EL (cell line): ENCODE measurements around the gene PVALB.

Source experiments
- DNase-seq: peaks from one replicate; pipeline ENCODE4 v3.0.0-alpha.2; 2016

Gene PVALB, protein sequence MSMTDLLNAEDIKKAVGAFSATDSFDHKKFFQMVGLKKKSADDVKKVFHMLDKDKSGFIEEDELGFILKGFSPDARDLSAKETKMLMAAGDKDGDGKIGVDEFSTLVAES

DNA sequence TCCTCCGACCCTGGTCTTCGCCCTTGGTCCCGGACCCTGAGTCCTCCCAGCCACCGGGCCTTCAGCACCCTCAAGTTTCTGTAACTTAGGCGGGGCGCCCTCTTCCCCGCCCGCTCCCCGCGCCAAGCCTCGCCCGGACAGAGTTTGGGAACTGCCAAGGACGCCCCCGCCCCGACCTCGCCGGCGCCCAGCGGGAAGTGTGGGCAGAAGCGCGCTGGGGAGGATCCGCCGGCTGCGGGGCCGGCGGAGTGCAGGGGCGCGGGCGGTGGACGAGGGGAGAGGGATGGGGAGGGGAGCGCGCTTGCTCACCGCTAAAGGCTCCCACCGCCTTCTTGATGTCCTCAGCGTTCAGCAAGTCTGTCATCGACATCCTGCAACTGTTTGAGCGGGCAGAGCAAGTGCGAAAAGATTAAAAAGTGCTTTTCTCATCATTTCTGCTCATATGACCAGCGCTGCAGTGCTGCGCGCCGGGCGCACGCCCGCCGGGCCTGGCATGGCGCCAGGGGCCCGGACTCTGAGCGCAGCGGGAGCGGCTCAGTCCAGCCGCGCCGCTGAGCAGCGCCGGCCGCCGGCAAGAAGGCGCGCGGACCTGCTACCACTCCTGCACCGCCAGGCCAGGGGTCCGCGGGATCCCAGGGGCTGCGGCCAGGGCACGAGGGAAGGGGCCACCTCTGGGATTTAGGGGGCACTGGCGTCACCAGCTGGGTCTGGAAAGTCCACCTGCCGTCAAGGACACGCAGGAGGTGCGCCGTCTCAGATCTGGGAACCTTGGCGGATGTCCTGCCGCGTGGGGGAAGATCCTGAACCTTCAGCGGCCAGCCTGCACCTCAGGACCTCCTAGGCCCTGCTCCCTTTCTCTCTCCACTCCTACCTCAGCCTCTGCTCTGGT lies at the start of gene PVALB:
PVALB (minus strand) TSS at position 400 of the 889 bp plus-strand sequence; CDS start at position 370, 30 bp downstream.
- peak; percentile 30 for DNase-seq

GRCh38 chr22:36865346-36865745 lies 48.5 kb upstream of the PVALB start:
- peak; percentile 12 for DNase-seq

DNA sequence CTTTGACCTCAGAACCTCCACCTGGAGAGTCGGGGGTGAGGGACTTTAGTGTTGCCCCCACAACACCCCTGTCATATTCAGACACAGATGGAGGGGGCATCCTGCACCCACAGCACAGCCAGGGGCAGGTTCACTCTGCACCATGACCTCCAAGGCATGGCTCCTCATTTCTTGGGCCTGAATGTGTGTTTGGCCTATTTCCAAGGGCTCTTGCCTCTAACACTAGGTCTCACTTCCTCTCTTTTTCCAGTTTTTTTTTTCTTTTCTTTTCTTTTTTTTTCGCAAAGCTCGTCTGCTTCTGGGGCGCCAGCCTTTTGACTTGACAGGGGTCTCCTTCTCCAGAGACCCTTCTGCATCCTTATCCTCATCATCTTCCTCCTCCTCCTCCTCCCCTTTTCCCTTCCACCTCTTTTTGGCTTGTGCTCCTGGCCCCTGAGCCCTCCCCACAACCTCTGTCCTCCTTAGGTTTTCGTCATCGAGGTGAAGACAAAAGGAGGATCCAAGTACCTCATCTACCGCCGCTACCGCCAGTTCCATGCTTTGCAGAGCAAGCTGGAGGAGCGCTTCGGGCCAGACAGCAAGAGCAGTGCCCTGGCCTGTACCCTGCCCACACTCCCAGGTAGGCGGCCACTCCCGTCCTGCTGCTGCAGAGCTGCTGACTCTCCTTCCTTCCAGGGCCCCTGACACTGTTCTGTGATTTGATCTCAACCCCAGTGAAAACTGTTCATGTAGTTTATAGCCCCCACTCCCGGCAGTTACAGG lies 47.8 kb upstream of the PVALB start:
- DNase-seq, result no peak

DNA sequence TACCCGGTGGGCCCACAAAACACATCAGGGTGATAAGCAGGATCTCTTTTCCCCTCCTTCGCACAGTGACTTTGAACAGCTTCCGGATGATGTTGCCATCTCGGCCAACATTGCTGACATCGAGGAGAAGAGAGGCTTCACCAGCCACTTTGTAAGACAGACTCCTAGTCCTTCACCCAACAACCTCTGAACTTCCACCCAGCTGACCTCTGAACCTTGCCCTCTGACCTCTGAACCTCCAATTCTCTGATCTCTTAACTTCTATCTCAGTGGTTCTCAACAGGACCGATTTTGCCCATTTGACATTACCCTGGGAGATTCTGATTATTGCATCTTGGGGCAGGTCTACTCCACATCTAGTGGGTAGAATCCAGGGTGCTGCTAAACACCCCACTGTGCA lies 47.1 kb upstream of the PVALB start:
- no peak for DNase-seq

GRCh38 chr22:36863281-36863680 lies 46.4 kb upstream of the PVALB start:
- no peak for DNase-seq

- no peak for DNase-seq
These were observed 45.7 kb upstream of the PVALB start for GRCh38 chr22:36862251-36863242.

- DNase-seq, result no peak
These were observed 44.2 kb upstream of the PVALB start, which contains the start of gene NCF4 for GRCh38 chr22:36860821-36861659. TSS of gene NCF4 (plus strand) at chr22:36861006. CDS start at chr22:36861172, 166 bp downstream.

GRCh38 chr22:36860438-36860820 lies 43.6 kb upstream of the PVALB start:
- DNase-seq, result no peak

- no peak for DNase-seq
These were observed 43.2 kb upstream of the PVALB start for GRCh38 chr22:36860017-36860416.

DNA sequence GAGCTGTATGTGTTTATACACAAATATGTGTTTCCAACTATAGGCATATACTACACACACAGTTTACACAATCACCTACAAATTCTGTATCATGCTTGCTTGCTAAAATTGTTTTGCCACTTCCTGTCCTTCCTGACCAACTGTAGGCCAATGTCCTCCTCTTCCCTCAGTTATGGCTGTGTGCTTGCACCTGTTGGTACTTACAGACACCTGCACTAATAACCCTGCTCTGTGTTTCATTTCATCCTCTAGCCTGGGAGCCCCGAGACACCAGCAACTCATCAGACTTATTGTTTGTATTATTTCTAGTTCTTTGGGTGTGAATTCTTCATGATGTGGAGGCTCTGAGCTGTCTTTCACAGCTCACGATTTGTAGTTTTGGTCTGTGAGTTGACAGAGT lies 42.1 kb upstream of the PVALB start:
- no peak for DNase-seq

DNA sequence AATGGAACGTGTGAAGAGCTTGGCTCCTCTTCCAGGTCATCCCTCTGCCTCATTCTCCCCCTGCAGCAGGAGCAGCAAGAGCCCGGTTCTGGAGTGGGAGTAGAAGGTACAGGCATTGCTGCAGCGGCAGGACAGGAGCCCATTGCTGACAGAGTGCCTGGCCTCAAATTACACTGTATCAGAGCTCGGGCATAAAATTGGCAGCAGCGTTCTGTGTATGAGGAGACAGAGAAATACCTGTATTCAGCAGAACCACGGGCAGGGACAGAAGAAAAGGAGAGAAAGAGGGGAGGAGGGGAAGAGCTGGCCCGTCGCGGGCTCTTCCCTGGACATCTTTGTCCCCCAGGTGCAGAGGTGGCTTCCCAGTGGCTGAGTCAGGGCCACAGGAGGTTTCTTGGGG lies 41.3 kb upstream of the PVALB start:
- DNase-seq, result no peak

- DNase-seq, result no peak
These were observed 39.9 kb upstream of the PVALB start for GRCh38 chr22:36856792-36857135.

GRCh38 chr22:36856121-36856791 lies 39.4 kb upstream of the PVALB start:
- DNase-seq, result peak; percentile 81

DNA sequence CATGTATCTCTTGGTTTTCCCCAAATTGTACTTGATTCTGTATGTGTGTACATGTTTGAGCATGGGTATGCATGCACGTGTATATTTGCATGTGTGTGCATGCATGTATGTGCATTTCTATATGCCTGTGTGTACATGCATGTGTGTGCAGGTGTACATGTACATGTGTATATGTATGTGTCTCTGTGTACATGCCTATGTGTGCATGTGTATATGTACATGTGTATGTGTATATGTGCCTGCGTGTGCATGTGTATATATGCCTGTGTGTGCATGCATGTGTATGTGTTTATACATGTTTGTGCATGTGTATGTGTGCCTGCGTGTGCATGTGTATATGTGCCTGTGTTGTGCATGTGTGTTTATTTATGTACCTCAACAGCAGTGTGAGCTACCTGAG lies 38.6 kb upstream of the PVALB start:
- DNase-seq, result no peak

DNA sequence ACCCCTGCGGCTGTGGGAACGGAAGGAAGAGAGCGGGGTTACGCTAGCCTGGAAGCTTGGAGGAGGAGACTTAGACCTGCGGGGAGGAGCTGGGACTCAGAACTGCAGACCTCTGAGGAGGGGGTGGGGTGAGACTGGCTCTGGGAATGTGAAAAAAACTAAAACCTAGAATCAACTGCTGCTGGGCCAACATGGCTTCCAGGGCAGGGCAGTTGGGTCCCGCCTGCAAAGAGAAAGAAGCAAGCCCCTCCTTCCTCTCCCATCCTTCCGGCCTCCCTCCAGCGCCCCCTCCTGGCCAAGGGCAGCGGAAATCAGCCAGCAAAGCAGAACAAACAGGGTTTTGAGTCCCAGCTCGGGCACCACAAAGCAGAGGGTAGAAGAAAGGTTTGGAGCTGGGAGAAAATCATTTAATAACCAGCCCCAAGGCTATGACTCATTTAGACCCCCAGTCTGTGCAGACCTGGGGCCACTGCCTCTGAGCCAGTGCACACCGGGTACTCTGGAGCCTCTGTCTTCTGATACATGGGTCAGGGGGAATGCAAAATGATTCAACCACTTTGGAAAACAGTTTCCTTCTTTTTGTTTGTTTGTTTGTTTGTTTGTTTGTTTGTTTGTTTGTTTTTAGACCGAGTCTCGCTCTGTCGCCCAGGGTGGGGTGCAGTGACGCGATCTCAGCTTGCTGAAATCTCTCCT lies 36.7 kb upstream of the PVALB start:
- DNase-seq, result peak; percentile 60

DNA sequence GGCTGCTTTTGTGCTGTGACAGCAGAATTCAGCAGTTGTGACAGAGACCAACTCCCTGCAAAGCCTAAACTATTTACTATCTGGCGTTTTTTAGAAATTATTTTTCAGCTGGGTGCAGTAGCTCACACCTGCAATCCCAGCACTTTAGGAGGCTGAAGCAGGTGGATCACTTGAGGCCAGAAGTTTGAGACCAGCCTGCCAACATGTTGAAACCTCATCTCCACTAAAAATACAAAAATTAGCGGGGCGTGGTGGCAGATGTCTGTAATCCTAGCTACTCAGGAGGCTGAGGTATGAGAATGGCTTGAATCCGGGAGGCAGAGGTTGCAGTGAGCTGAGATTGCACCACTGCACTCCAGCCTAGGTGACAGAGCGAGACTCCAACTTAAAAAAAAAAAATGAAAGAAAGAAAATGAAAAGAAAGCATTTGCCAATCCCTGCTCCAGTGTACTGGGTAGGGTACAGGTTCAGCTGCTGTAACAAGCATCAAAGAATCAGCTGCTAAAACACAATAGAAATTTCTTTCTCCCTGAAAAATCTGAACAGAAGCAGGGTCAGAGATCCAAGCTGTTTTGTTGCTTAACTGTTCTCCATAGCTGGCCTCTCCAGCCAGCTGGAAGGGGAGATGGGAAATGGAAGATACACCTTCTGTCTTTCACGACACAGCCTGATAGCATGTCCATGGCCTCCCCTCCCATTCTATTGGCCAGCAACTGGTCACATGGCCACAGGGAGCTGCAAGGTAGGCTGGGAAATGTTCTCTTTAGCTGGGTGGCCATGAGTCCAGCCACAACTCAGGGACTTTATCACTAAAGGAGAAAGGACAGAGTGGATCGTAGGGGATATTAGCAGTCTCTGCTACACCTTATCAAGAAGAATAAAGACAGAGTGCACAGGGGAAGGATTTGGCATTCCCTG lies 35.5 kb upstream of the PVALB start:
- no peak for DNase-seq

DNA sequence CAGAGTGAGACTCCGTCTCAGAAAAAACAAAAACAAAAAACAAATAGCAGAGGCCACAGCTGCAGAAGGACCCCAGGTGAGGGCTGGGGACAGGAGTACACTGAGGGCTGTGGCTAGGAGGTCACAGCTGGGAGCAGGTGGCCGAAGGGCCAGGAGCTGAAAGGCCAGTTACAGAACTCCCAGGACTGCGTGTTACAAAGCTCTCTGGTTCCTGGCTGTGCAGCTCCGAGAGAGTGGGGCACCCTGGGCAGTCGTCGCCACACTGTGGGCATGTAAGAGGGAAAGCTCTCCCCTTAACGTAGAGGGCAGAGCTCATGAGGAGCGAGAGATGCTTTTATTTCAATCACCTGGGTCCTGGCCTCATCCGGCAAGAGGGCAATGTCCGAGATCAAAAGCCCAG lies 33.8 kb upstream of the PVALB start:
- no peak for DNase-seq

GRCh38 chr22:36850056-36850455 lies 33.2 kb upstream of the PVALB start:
- DNase-seq, result no peak

- DNase-seq, result no peak
These were observed 30.1 kb upstream of the PVALB start for GRCh38 chr22:36846949-36847348.
